ENCODE data around the gene ANXA1.

The ANXA1 gene

GRCh38 chr9:73215249-73215648 lies 63.6 kb downstream of the ANXA1 start:
- DNase-seq: no peak

DNA sequence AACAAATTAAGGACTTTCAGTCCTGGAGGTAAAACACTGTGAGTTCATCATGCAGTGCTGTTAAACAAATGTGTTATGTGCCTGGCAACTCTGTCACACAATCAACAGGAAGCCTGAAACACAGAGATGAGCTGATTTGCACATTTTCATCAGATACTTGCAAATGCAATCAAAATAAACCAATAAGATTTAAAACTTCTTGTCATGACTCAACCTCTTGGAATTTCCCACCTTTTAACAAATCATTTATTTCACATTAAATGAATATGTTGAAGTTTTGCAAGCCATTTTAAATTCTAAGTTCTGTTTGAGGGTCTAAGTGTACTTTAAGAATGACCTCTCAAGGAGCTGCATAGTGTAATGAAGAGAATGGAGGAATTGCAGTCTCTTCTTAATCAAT lies 64.4 kb downstream of the ANXA1 start:
- DNase-seq: no peak

Data from T-helper 1 cell (primary cell).